NB4 (cell line): ENCODE data around the gene EIF2D.
"Not testable (repeated sequence)": the region's sequence is repeated elsewhere in the genome, so short reads cannot be mapped to it uniquely, and the experiment has no call there.

ENCODE experiments used
- DNase-seq: peaks from one replicate; pipeline ENCODE4 v3.0.0; 2010; ENCODE audit warnings: low read depth
- H3K4me3 ChIP-seq: one replicate; pipeline ENCODE4 v1.5.1; 2011; ENCODE audit warnings: mild to moderate bottlenecking, low read depth, low read length, moderate library complexity
- MAX ChIP-seq: IDR thresholded peaks from 2 replicates; pipeline ENCODE4 v1.6.1; 2011; ENCODE audit warnings: low read depth, low read length
- MYC ChIP-seq: IDR thresholded peaks from 2 replicates; pipeline ENCODE4 v1.6.1; 2011; ENCODE audit warnings: low read depth, low read length
- POLR2A ChIP-seq: IDR thresholded peaks from 2 replicates; pipeline ENCODE4 v1.6.1; 2011; ENCODE audit warnings: mild to moderate bottlenecking; ENCODE audit not compliant: insufficient read length; ENCODE audit errors: extremely low read depth
- TF ChIP-seq, protein P1 (sequence below): IDR thresholded peaks from one replicate; pipeline ENCODE4 v1.5.1; 2012; ENCODE audit warnings: low read depth, low read length

The EIF2D gene

GRCh38 chr1:206582537-206582936 is 29.7 kb downstream of the EIF2D start:
- no peak for TF ChIP-seq MAX
- no peak for TF ChIP-seq MYC
- no peak for TF ChIP-seq POLR2A
- TF ChIP-seq, protein P1, sequence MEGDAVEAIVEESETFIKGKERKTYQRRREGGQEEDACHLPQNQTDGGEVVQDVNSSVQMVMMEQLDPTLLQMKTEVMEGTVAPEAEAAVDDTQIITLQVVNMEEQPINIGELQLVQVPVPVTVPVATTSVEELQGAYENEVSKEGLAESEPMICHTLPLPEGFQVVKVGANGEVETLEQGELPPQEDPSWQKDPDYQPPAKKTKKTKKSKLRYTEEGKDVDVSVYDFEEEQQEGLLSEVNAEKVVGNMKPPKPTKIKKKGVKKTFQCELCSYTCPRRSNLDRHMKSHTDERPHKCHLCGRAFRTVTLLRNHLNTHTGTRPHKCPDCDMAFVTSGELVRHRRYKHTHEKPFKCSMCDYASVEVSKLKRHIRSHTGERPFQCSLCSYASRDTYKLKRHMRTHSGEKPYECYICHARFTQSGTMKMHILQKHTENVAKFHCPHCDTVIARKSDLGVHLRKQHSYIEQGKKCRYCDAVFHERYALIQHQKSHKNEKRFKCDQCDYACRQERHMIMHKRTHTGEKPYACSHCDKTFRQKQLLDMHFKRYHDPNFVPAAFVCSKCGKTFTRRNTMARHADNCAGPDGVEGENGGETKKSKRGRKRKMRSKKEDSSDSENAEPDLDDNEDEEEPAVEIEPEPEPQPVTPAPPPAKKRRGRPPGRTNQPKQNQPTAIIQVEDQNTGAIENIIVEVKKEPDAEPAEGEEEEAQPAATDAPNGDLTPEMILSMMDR: no peak
- DNase-seq: no peak
- H3K4me3 ChIP-seq: no peak overlapping the region

- TF ChIP-seq MAX: no peak
- TF ChIP-seq MYC: no peak
- no peak for TF ChIP-seq POLR2A
- TF ChIP-seq, protein P1: no peak
- no peak for DNase-seq
Observed at GRCh38 chr1:206581571-206581981, 30.7 kb downstream of the EIF2D start.

GRCh38 chr1:206581114-206581497 is 31.2 kb downstream of the EIF2D start:
- DNase-seq, H3K4me3 ChIP-seq: not testable (repeated sequence)

More at GRCh38 chr1:206581571-206581981, 30.7 kb downstream of the EIF2D start:
- H3K4me3 ChIP-seq: no peak overlapping the region

DNA sequence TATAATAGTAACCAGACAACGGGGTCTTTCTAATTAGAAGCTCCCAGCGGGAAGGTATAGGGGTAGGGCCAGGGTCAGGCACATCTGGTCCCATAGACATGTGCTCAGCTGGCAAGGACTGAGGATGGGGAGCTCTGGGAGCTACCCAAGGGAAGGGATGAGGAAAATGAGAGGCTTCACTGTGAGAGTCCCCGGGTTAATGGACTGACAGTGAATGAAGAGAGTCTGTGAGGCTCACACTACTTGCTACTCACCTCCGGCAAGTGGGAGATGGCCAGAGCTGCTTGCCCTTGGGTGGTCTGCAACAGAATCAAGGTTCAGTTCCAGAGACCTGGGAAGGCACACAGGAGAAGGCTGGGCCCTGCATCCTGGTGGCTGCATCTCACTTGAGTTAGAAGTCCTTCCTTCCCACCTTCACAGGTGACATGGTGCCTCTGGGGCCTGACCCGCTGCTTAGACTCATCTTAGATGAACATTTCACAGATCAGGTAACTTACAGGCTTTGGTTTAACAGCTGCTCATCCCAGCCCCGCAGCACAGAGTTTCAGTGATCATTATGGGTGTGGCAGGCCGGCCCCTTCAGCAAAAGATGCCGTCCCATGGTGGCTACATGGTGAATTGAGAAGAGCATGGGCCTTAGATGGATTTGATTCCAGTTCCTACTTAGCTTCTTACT is 31.7 kb downstream of the EIF2D start:
- peak overlapping the region; percentile 10 for H3K4me3 ChIP-seq
- no peak for TF ChIP-seq MYC
- TF ChIP-seq POLR2A: no peak
- TF ChIP-seq MAX: no peak
- TF ChIP-seq, protein P1: no peak
- no peak for DNase-seq

GRCh38 chr1:206579747-206580437 is 32.4 kb downstream of the EIF2D start:
- peak; percentile 77 for TF ChIP-seq MAX
- no peak for TF ChIP-seq POLR2A
- peak; percentile 57 for TF ChIP-seq MYC
- DNase-seq: peak; percentile 97
- peak overlapping the region; percentile 10 for H3K4me3 ChIP-seq

- DNase-seq: no peak
- TF ChIP-seq, protein P1: no peak
- TF ChIP-seq MYC (no peak), POLR2A (no peak), MAX (no peak)
- no peak overlapping the region for H3K4me3 ChIP-seq
Observed at GRCh38 chr1:206578978-206579374, 33.3 kb downstream of the EIF2D start.
